HepG2 (cell line): ENCODE results near the gene CLEC4M. TPM values are rescaled to one million over a fixed set of nuclear protein-coding genes. Genes with fewer than 3 reads are reported as not detected.
"Not testable (repeated sequence)": the region's sequence is repeated elsewhere in the genome, so short reads cannot be mapped to it uniquely, and the experiment has no call there.

Source experiments
- ATAC-seq: fragments of 200-7000 bp; cut with Tn5 transposase; 3 replicates; pipeline ENCODE4 v1.9.1; 2020; ENCODE audit warnings: mild to moderate bottlenecking, moderate library complexity
- BruUV-seq: library from RNA; stranded (reverse); fragments of 400-500 nt; replicated peaks from 2 replicates; lab custom pipeline; 2021; lab: Mats Ljungman, UMichigan
- CTCF ChIA-PET: fragments of 300-600 bp; formaldehyde crosslinking; extraction: SDS; loops from one replicate; lab custom pipeline; 2021; ENCODE audit warnings: low total read pairs, inconsistent platforms, low intra/inter-chr PET ratio; lab: Yijun Ruan, JAX
- POLR2A ChIA-PET: fragments of 350-600 bp; sonication (Branson Sonifier 250); formaldehyde crosslinking; loops from one replicate; lab custom pipeline; 2020; ENCODE audit warnings: antibody characterized with exemption, inconsistent platforms; lab: Yijun Ruan, JAX
- DNase-seq: peaks from one replicate; pipeline ENCODE4 v3.0.0-alpha.2; 2015; ENCODE audit warnings: low spot score
- FAIRE-seq: peaks from 3 replicates; lab custom pipeline; 2011; peaks lifted over from hg19 to GRCh38; lab: Jason Lieb, UNC
- H2AFZ ChIP-seq: one replicate; pipeline ENCODE4 v1.6.1; 2011; ENCODE audit warnings: low read length, inconsistent platforms
- H3K27ac ChIP-seq: fragments of 300-600 bp; 3 replicates; pipeline ENCODE4 v1.8.0; 2011; ENCODE audit warnings: mixed run types, mild to moderate bottlenecking, mixed read lengths, low read length, inconsistent platforms; ENCODE audit not compliant: insufficient read depth; ENCODE audit errors: extremely low read length
- H3K27me3 ChIP-seq, 2 experiments: fragments of 200-600 bp in 1 of 2; 2 replicates in 1 of 2; 3 replicates in 1 of 2; pipeline versions ENCODE4 v1.6.0 to v1.8.0; 2011; ENCODE audit warnings: low read length in 2 of 2, mild to moderate bottlenecking in 2 of 2, moderate library complexity in 2 of 2, inconsistent platforms in 1 of 2; ENCODE audit not compliant: insufficient read depth in 2 of 2, control insufficient read depth in 1 of 2
- H3K36me3 ChIP-seq, 2 experiments: fragments of 200-600 bp in 1 of 2; replicated peaks in 1 of 2; 2 replicates in 1 of 2; 3 replicates in 1 of 2; pipeline versions ENCODE4 v1.5.1 to v1.8.0; 2011; ENCODE audit warnings: low read length in 2 of 2, inconsistent platforms in 1 of 2; ENCODE audit not compliant: insufficient read depth in 2 of 2, control insufficient read depth in 1 of 2
- H3K4me1 ChIP-seq: 2 replicates; pipeline ENCODE4 v1.5.1; 2012; ENCODE audit warnings: low read length, inconsistent platforms; ENCODE audit not compliant: insufficient read depth
- H3K4me2 ChIP-seq: 2 replicates; pipeline ENCODE4 v1.6.0; 2011; ENCODE audit warnings: low read depth, low read length, inconsistent platforms
- H3K4me3 ChIP-seq, 3 experiments: fragments of 200-600 bp in 1 of 3; sonication (generic), shearing (Covaris generic) in 1 of 3; replicated peaks in 1 of 3; 2 replicates each; pipeline ENCODE4 v1.5.1; 2011 to 2016; ENCODE audit warnings: low read length in 3 of 3, inconsistent platforms in 2 of 3, low read depth in 2 of 3, mild to moderate bottlenecking in 2 of 3, control low read depth in 1 of 3, mixed read lengths in 1 of 3; ENCODE audit not compliant: insufficient read depth in 1 of 3
- H3K79me2 ChIP-seq: one replicate; pipeline ENCODE4 v1.6.1; 2011; ENCODE audit warnings: low read length, inconsistent platforms; ENCODE audit not compliant: insufficient read depth
- H3K9ac ChIP-seq: 2 replicates; pipeline ENCODE4 v1.6.0; 2011; ENCODE audit warnings: mild to moderate bottlenecking, low read depth, low read length, inconsistent platforms; ENCODE audit not compliant: insufficient read depth
- H3K9me3 ChIP-seq: 2 replicates; pipeline ENCODE4 v1.5.1; 2012; ENCODE audit warnings: mild to moderate bottlenecking, low read length
- H4K20me1 ChIP-seq: 2 replicates; pipeline ENCODE4 v1.6.0; 2011; ENCODE audit warnings: inconsistent platforms, mild to moderate bottlenecking, low read length, moderate library complexity; ENCODE audit not compliant: insufficient read depth
- IRX3 ChIP-seq: sonication (generic); formaldehyde crosslinking; IDR thresholded peaks from 2 replicates; pipeline ENCODE4 v1.8.1; 2023; ENCODE audit warnings: mild to moderate bottlenecking, low read depth, missing genetic modification reagents, borderline replicate concordance
- MAF1 ChIP-seq: sonication (generic); formaldehyde crosslinking; IDR thresholded peaks from 2 replicates; pipeline ENCODE4 v1.5.0; 2020; ENCODE audit warnings: missing genetic modification reagents, borderline replicate concordance
- ZNF607 ChIP-seq: sonication (generic); formaldehyde crosslinking; IDR thresholded peaks from 2 replicates; pipeline ENCODE4 v1.5.1; 2020; ENCODE audit warnings: missing genetic modification reagents, mild to moderate bottlenecking, borderline replicate concordance
- ZNF652 ChIP-seq: IDR thresholded peaks from 2 replicates; pipeline ENCODE4 v1.6.1; 2016; ENCODE audit warnings: low read depth, borderline replicate concordance
- ZNF672 ChIP-seq: sonication (generic); formaldehyde crosslinking; IDR thresholded peaks from 2 replicates; pipeline ENCODE4 v1.8.1; 2022; ENCODE audit warnings: missing genetic modification reagents
- ZNF83 ChIP-seq: sonication (generic); formaldehyde crosslinking; IDR thresholded peaks from 2 replicates; pipeline ENCODE4 v1.4.0; 2020; ENCODE audit warnings: missing genetic modification reagents, mild to moderate bottlenecking, borderline replicate concordance
- WGBS: methylation state at CpG from one replicate; pipeline ENCODE4 v1.1.6; 2017; ENCODE audit warnings: low lambda C conversion rate; 5-methylcytosine and 5-hydroxymethylcytosine counted together
- in situ Hi-C: cut with HindIII; loops from 2 replicates; pipeline ENCODE4 v1.10.0; 2017; ENCODE audit warnings: low pct_unique_long_range_greater_than_20kb; ENCODE audit not compliant: extremely low pct_ligation_motif_present
- intact Hi-C: fragments of 100-400 bp; cut with micrococcal nuclease; formaldehyde crosslinking; loops from one replicate; pipeline ENCODE4 v1.10.0; 2022; ENCODE audit not compliant: unreplicated experiment
- polyA plus RNA-seq, 8 experiments: library from polyadenylated mRNA; depleted of rRNA in 3 of 8; stranded (reverse) in 7 of 8; unstranded in 1 of 8; fragments of >200 nt; fragmentation: Illumina TruSeq in 4 of 8; extraction: Trizol in 4 of 8; gene quantifications; 2 replicates each; pipeline versions ENCODE4 v1.2.1 to v1.2.3, GENCODE V29; 2011 to 2016; ENCODE audit warnings: low read depth in 4 of 8, missing spikeins in 1 of 8, mixed read lengths in 1 of 8; ENCODE audit not compliant: insufficient read depth in 1 of 8
- total RNA-seq, 5 experiments: library from RNA; depleted of rRNA; stranded (reverse); fragments of >200 nt; fragmentation: Illumina TruSeq; extraction: Trizol; gene quantifications; 2 replicates each; pipeline ENCODE4 v1.2.3, GENCODE V29; 2016; ENCODE audit warnings: low read depth in 1 of 5

CLEC4M gene
- total and polyA plus RNA-seq, 2 of the 13 experiments (the other 11 are each of a cell fraction or from before 2014, with no cell fraction given), result not detected

GRCh38 chr19:7792281-7792680, 29.2 kb downstream of the CLEC4M start:
- ChIA-PET CTCF (no interaction called here), POLR2A (no interaction called here)
- Histone ChIP-seq H3K27me3 (peaks cover 2 to 39% of the 10 kb centered on the region in 2 experiments), H3K4me1 (no peaks in the 10 kb centered on the region), H3K4me2 (no peak overlapping the region), H3K79me2 (no peaks in the 10 kb centered on the region), H4K20me1 (no peaks in the 10 kb centered on the region), H3K4me3 (no peak overlapping the region), H3K36me3 (no peaks in the 10 kb centered on the region), H3K9ac (no peak overlapping the region), H3K9me3 (no peaks in the 10 kb centered on the region), H2AFZ (no peak overlapping the region), H3K27ac (no peak overlapping the region)
- DNase-seq, result no peak
- TF ChIP-seq IRX3 (CRISPR knock-in tag) (no peak), ZNF83 (no peak), ZNF652 (CRISPR knock-in tag) (no peak), ZNF672 (CRISPR knock-in tag) (no peak), MAF1 (CRISPR knock-in tag) (no peak), ZNF607 (CRISPR knock-in tag) (no peak)
- intact Hi-C loops (no loop called here), in situ Hi-C loops (loop anchor here (10.0 kb wide), 2 partner anchors 107 to 227 kb away; partner anchors contain the start of gene TRAPPC5)
- WGBS, result 29% methylated on average over 7 of the region's 7 CpGs
- FAIRE-seq, result no peak
- no peak for ATAC-seq
- BruUV-seq, result no TSS peak

- POLR2A ChIA-PET, FAIRE-seq, H3K4me1 ChIP-seq, H3K79me2 ChIP-seq, CTCF ChIA-PET, intact Hi-C loops, H3K4me3 ChIP-seq, ATAC-seq, BruUV-seq, H3K9ac ChIP-seq, H4K20me1 ChIP-seq, H3K9me3 ChIP-seq, H3K36me3 ChIP-seq, DNase-seq, H2AFZ ChIP-seq, H3K27ac ChIP-seq, H3K4me2 ChIP-seq: not testable (repeated sequence)
- peaks cover 2 to 39% of the 10 kb centered on the region in 2 experiments for H3K27me3 ChIP-seq
- in situ Hi-C loops, result loop anchor here (10.0 kb wide), 2 partner anchors 108 to 228 kb away; partner anchors contain the start of gene TRAPPC5
- 44% methylated on average over 7 of the region's 7 CpGs for WGBS
Measured at GRCh38 chr19:7792701-7793100, 29.7 kb downstream of the CLEC4M start.
